AG08396 (cell line): Measurements from ENCODE around the gene UBE2L3.
"Not testable (repeated sequence)": the region's sequence is repeated elsewhere in the genome, so short reads cannot be mapped to it uniquely, and the experiment has no call there.

Experiments
- DNase-seq: peaks from one replicate; pipeline ENCODE4 v3.0.0; 2012; ENCODE audit warnings: low spot score, mixed read lengths

Gene UBE2L3

DNA sequence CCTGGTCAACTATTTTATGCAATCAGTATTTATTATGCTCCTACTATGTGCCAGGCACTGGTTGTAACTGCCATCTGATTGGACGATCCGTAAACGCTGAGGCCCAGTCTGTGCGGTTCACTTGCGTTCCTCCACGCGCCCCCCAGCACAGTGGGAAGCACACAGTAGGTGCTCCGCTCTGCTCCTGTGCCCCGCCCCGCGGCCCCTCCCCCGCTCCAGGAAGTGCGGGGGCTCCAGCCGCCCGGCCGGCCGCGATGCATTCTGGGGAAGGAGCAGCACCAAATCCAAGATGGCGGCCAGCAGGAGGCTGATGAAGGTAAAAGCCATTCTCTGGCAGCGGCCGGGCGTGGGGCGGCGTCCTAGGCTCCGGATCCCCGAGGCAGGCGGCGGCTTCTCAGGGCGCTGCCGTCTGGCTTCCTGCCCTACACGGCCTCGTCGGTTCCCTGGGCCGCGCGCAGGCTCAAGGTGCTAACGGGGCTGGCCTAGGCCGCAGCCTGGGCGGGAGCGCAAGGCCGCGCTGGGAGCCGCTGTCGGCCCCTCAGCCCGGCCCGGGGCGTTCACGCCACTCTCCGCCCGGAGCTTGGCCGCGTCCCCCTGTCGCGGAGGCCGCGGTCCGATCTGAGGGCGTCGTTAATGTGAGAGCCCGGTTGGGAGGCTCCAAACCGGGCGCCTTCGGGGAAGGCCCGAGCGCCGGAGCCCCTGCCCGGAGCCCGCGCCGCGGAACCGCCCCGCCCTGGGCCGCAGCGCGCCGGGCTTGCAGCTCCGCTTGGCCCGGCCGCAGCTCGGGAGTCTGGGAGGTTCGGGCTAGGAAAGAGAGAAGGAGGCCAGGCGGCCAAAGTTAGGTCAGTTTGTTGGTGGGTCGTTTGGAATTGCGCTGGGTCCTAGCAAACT lies at the start of gene UBE2L3:
Gene UBE2L3 (plus strand): TSS at position 259 of the 891 bp plus-strand sequence. CDS start 31 bp downstream, at position 290.
- peak; percentile 93 for DNase-seq

DNA sequence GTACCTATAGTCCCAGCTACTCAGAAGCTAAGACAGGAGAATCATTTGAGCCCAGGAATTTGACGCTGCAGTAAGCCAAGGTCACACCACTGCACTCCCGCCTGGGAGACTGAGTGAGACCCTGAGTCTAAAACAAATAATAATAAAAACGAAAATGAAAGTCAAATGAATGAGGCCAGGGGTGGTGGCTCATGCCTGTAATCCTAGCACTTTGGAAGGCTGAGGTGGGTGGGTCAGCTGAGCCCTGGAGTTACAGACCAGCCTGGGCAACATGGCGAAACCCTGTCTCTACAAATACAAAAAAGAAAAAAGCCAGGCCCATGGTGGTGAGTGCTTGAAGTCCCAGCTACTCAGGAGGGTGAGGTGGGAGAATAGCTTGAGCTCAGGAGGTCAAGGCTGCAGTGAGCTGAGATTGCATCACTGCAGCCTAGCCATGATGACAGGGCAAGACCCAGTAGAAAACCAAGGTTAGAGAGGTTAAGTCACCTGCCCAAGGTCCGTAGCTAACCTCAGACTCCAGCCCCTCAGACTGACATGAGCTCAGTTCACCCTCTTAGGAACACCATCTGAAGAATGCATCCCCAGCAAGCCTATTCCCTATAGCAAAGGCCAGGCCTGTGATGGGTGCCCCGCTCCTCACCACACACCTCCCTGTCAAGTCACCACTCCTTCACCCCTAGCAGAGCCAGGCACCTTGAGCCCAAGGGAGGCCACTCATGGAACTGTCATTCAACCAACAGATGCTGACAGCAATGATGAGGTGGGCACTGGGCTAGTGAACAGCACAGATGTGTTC lies 40.6 kb upstream of the UBE2L3 start:
- DNase-seq = not testable (repeated sequence)

DNA sequence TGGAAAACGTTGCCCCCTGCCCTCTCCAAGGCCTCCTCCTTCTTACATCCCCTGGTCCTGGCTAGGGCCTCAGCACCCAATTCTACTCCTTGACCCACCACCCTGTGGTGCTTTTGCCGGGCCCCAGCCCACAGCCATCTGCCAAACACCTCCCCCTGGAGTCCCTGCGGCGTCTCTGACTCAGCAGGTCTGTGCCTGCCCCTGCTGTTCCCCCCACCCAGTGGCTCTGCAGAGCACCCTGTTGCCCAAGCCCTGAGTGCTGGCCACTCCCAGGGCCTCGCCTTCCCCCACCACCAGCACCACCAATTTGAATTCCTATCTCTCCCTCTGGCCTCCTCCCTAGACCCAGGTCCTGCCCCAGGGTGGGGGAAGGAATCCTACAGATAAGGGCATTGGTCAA lies 36.0 kb upstream of the UBE2L3 start:
- not testable (repeated sequence) for DNase-seq

DNA sequence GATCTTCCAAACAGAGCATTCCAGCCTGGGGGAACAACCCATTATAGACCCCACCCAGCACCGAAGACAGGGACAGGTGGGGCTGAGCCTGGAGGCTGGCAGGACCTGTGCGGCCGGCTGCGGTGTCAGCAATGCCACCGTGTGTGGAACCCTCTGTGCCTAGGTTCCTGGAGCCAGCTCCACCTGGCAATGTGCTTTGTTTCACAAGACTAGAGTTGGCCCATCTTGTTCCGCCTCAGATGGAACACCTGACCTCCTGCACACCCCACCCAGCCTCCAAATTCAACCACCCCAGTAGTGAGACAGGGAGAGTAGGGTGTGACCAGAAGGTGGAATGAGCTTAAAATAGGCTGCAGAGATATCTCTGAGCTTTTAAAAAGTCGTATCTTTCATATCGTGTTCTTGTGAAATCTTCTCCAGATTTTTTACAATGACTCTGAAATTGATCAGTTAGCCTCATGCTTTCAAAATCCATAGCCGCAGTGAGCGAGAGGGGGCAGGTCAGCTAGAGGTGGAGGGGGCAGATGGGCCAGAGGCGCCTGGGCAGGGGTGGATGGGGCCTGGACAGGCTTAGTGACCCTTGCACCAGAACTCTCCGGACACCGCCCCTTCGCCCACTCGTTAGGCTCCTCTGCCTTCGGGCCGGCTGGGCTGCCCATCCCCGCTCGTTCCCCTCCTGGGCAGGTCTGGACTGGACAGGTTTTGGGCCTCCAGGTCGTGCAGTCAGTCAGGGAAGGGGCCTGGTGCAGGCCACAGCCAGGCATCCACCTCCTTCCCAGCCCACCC lies 34.5 kb upstream of the UBE2L3 start:
- not testable (repeated sequence) for DNase-seq

DNA sequence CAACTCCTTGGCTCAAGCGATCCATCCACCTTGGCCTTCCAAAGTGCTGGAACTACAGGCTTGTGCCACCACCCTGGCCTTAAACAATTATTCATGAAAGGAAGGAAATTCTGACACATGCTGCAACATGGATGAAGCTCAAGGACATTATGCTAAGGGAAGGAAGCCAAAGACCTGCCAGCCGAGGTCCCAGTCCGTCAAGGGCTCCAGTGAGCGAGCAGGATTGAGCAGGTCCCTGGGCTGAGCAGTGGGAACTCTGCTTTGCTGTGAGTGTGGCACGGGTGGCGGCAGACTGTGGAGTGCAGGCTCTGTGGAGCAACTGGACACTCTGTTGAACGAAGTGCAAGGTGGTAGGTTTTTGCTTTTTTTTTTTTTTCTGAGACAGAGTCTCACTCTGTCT lies 27.7 kb upstream of the UBE2L3 start:
- not testable (repeated sequence) for DNase-seq

DNA sequence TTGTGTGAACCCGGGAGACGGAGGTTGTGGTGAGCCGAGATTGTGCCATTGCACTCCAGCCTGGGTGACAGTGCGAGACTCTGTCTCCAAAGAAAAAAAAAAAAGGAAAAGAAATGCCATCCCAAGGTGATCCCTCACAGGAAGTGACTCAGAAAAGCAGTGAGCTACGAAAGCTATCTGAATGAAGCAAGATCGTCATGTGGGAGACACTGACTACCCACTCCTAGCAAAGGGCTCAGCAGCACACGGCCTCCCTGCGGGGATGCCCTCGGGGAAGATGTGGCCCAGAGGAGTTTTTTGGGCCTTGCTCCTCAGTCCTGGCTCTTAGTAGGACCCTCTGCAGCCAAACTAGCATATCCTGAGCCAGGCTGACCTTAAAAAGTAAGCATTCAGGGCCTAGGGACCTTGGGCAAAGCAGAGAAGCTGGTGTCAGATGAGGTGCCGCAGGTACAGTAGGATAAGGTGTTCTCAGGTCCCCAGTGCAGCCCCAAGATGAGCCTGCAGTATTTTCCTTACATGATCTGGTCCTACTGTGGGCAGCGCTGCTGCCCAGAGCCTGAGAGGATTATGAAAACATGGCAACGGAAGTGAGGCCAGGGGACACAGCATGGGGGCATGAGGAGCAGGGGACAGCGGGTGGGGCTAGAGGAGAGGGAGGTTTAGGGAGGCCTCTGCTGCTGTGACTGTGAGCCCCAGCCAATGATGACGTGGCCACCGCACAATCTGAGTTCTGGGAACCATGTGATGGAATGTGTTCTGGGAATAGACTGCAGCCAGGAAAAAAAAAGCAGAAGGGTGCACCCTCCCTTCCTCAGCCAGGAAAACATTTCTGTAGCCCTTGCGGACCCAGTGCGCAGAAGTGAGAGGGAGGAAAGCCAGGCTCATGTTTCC lies 22.8 kb upstream of the UBE2L3 start:
- DNase-seq = not testable (repeated sequence)

DNA sequence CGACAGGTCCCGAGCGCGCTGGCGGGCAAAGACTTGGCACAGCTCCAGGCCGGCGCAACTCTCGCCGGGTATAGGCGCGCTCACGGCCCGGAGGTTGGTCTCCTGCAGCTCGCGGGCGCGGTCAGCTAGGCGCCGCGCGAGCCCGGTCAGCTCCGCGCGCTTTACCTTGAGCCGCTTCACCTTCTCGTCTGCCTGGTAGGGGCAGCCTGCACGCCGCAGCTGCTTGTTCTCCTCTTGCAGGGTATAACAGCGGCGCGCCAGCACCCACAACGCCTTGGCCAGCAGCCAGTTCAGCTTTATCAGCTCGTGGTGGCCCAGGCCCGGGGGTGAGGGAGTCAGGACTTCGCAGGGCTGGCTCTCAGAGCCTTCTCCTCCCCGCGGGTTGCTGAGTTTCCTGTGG lies 18.0 kb upstream of the UBE2L3 start:
- DNase-seq = not testable (repeated sequence)

DNA sequence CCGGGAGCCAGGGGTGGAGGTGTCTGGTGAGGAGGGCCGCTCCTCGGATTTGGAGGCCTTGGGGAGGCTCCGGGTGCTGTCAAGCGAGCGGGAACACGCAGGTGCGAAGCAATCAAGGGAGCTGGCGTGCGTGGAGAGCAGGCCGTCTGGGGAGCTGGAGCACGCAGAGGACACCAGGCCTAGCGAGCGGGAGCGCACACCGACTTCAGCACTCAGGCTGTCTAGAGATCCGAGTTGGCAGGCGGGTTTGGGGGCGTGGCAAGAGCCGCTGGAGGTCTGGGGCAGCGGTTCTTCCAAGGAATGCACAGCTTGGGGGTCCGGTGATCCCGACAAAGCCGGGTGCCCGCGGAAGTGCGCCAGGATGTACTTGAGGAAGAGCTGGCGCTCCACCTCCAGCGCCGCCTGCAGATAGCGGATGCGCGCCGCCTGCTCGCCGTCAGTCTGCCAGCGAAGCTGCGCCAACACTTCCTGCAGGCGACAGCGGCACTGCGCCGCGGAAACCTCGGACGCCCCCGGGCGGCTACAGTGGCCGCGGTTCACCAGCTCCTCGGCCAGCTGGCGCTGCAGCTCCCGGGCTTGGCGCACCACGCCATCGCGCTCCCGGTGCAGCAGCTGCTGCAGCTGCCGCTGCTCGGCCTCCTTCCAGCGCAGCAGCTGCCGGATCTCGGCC lies 17.4 kb upstream of the UBE2L3 start:
- not testable (repeated sequence) for DNase-seq

DNA sequence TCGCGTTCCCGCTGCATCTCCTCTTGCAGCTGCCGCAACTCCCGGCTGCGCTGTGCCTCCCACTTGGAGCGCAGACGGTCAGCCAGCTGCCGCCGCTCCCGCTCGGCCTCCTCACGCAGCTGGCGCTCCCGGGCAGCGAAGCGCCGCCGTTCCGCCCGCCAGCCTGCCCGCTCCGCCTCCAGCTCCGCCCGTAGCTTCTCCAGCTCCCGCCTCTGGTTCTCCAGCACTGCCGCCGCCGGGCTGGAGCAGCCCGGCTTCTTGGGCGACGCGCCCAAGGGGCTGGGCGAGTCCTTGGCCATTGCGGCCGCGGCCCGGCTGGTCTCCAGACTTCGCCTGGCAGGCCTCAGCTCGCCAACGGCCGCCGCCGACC lies 16.9 kb upstream of the UBE2L3 start:
- DNase-seq = not testable (repeated sequence)

DNA sequence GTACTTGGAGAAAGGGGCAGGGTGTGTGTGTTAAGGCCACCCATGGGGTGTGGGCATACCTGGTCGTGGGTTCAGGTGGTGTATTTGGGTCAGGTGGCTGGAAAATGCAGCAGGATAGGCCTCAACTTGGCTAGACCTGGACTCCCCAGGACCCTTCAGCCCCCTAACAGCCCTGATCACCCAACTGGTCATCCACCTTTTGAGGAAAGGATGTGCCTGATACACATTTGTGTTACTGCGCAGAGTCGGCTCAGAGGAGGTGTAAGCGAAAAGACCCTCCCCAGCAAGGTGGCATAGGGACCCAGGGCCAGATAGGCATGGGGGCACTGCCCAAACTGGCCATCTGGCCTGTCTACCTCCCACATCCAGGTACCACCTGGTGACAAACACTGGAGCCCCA lies 16.2 kb upstream of the UBE2L3 start, which contains the start of gene RIMBP3C:
Gene RIMBP3C (minus strand): TSS at position 101 of the 400 bp plus-strand sequence. CDS start 485 bp downstream, outside the sequence.
- DNase-seq = not testable (repeated sequence)

DNA sequence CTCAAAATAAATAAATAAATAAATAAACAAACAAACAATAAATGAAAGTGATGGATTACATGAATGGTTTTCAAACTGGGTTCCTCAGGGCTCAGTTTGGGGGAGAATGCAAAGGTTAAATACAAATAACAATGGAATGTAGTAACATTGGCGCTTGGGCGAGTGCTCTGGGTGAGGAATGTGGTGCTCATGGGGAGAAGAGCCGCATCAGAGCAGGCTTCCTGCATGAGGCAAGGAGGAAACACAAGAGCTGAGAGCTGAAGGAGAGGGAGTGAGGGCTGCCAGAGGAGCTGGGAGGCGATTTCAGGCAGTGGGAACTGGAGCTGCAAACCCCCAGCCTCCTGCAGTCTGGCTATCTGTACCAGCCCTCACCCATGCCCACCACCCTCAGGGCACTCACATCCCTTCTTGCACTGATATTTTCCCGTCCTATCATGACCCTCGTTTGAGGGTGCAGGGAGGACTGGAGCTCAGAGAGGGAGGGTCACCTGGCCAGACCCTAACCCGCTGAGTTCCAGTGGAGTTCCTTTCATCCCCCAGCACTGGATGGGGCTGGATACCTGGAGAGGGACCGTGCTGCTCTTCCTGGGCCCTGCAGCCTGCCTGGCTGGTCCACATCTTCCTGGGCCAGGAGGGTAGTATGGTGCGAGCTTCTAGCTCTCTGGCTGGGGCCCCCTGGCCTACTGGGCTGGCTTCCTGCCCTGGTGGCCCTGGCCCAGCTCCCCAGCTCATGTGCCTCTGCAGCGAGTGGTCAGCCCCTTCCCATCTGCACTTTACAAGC lies 8.0 kb upstream of the UBE2L3 start:
- not testable (repeated sequence) for DNase-seq

DNA sequence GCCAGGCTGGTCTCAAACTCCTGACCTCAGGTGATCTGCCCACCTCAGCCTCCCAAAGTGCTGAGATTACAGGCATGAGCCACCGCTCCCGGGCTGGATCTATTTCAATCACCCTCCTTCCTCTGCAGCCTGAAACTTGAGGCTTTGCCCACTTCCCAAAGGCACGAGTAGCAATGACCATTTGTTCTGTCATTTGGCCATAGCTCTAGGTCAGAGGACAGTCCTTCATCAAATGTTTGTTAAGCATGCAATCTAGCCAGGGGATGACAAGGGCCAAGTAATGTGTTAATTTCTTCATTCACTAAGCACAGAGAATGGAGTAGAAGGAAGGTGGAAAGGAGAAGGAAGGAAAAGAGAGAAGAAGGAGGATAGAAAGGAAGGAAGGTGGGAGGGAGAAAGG lies 6.9 kb upstream of the UBE2L3 start:
- DNase-seq = not testable (repeated sequence)

DNA sequence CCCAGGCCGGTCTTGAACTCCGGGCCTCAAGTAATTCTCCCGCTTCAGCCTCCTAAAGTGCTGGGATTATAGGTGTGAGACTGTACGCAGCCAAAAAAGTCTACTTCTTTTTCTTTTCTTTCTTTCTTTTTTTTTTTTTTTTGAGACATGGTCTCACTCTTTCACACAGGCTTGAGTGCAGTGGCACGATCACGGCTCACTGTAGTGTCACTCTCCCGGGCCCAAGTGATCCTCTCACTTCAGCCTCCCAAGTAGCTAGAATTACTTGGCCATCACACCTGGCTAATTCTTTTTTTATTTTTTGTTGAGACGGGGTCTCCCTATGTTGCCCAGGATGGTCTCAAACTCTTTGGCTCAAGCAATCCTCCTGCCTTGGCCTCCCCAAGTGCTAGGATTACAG lies 3.6 kb upstream of the UBE2L3 start:
- DNase-seq = no peak

DNA sequence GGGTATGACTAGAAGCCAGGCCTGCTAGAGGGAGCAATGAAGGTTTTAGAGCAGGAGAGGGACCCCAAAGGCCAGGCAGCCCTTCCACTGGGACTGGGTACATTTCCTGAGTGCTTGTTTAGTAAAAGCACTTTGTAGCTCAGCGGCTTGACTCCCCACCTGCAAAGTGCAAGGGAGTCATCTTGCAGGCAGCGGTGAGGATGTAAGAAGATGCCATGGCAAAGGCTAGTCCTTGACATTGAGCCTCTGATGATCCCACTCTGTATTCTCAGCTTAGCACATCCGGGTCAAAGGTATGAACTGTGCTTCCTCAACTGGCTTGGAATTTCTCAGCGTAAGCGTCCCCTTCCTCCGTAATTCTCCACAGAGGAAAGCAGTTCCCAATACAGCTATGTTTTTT lies 3.1 kb upstream of the UBE2L3 start:
- DNase-seq = no peak

DNA sequence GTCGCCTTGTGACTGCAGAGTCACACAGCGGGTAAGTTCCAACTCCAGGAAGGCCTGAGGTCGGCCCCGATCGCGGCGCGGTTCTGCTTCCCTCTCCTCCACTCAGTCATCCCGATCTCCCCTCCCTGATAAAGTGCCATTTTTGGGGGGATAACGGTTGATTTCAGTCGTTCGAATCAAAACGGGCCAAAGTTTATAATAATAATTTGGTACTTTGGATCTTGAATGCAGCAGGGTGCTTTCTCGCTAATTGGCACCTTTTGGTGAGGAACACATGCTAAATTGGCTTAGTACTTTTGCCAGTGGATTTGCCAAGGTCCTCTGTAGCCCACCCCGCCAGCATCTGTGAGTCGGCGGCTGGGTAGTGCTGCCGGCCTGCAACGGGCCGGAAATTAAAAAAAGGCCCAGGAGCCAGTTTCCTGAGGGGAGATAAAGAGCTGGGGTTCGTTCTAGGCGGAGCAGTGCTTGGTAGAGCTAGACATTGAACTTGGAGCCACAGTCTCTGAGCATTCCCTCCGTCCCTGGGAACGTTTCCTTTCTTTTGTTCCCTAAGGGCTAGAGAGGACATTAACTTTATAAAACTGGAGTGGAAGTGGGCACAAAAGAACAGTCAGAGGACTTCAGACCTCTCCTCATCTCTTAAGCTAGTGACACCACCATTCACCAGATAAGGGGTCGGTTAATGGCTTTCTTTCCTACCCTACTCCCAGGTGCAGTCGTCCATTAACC lies 997 bp downstream of the UBE2L3 start:
- DNase-seq = peak; percentile 39

DNA sequence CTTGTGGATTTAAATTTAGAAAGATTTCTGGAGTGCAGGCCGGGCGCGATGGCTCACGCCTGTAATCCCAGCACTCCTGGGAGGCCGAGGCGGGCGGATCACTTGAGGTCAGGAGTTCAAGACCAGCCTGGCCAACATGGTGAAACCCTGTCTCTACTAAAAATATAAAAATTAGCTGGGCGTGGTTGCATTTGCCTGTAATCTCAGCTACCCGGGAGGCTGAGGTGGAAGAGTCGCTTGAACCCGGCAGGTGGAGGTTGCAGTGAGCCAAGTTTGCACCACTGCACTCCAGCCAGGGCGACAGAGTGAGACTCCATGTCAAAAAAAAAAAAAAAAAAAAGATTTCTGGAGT lies 1.5 kb downstream of the UBE2L3 start:
- not testable (repeated sequence) for DNase-seq

DNA sequence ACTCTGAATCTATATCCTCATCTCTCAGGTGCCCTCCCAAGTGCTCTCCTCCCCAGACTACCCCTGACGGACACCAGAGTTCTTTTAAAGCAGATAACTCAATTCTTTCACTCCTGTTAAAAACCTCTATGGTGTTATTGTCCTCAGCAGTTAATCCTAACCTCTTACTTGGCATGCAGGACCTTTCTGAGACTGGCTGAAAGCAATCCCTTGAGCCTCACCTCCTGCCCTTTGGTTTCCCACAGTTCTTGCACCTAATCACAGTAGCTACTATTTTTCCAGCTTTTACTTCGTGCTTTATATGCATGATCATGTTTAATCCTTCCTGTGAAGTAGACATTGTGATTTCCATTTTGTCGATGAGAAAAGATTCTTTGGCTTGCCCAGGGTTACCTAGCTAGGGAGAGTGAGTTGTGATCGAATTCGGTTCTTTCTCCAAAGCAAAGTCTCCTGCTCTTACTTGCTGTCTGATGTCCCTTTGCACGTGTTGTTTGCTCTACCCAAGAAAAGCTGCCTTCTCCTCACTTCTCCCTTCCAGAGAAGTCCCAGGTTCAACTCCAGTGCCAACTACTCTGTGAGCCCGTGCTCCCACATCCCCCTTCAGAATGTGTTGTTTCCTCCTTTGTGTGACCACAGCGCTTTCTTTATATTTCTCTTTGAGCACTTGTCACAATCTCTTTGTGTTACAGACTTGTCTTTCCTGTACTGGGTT lies 2.1 kb downstream of the UBE2L3 start:
- DNase-seq = no peak

DNA sequence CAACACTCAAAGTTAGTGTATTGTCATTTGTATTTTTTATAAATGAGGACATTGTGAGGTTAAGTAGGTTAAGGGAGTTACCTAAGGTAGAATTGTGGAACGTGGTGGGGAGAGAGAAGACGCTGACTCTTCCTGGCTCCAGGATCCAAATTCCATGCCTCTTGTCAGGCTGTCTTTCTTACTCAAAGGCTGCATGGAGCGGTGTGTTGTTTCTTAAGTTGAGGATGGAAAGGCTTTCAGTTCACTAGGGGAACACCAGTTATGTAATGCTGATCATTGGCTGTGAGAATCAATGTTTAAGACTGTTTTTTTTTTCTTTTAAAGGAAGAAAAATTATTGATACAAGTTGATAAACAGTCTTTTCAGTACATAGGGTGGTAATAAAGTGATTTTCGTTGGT lies 2.9 kb downstream of the UBE2L3 start:
- DNase-seq = no peak
